Measurements from ENCODE around the gene OTULINL.

The OTULINL gene

GRCh38 chr5:14588145-14588544 lies 6.6 kb downstream of the OTULINL start:
- DNase-seq (ENCODE audit: low read depth) = no peak
- no peak overlapping the region for H3K4me3 ChIP-seq (ENCODE audit: control insufficient read depth, low read depth, low read length)
- TF ChIP-seq, protein P1, sequence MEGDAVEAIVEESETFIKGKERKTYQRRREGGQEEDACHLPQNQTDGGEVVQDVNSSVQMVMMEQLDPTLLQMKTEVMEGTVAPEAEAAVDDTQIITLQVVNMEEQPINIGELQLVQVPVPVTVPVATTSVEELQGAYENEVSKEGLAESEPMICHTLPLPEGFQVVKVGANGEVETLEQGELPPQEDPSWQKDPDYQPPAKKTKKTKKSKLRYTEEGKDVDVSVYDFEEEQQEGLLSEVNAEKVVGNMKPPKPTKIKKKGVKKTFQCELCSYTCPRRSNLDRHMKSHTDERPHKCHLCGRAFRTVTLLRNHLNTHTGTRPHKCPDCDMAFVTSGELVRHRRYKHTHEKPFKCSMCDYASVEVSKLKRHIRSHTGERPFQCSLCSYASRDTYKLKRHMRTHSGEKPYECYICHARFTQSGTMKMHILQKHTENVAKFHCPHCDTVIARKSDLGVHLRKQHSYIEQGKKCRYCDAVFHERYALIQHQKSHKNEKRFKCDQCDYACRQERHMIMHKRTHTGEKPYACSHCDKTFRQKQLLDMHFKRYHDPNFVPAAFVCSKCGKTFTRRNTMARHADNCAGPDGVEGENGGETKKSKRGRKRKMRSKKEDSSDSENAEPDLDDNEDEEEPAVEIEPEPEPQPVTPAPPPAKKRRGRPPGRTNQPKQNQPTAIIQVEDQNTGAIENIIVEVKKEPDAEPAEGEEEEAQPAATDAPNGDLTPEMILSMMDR (IDR thresholded peaks at IDR 0.05; ENCODE audit: control insufficient read depth, insufficient read depth, low read depth, low read length, missing control alignments) = no peak

- H3K4me3 ChIP-seq (ENCODE audit: control insufficient read depth, low read depth, low read length) = no peak overlapping the region
- no peak for DNase-seq (ENCODE audit: low read depth)
- TF ChIP-seq, protein P1 (IDR thresholded peaks at IDR 0.05; ENCODE audit: control insufficient read depth, insufficient read depth, low read depth, low read length, missing control alignments) = no peak
Measured at GRCh38 chr5:14588758-14589543, 7.4 kb downstream of the OTULINL start.

DNA sequence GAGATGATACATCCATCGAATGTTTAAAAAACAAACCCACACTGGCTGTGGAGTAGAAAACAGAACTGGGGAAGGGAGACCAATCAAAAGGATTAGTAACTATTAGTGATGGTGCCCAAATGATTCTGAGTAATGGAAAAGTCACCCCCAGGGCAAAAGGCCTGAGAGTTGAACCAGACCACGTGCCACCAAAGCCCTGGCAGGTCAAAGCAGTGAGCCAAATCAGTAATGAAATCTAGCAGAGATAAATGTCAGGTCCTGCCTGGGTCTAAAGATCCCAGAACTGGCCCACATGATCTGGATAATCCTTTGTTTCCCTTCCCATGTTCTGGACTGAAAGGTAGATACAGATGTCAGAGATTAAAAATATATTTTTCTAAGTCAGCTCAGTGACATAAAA lies 9.4 kb downstream of the OTULINL start:
- DNase-seq (ENCODE audit: low read depth) = no peak
- no peak overlapping the region for H3K4me3 ChIP-seq (ENCODE audit: control insufficient read depth, low read depth, low read length)
- TF ChIP-seq, protein P1 (IDR thresholded peaks at IDR 0.05; ENCODE audit: control insufficient read depth, insufficient read depth, low read depth, low read length, missing control alignments) = no peak

GRCh38 chr5:14591548-14591947 lies 10.0 kb downstream of the OTULINL start:
- no peak overlapping the region for H3K4me3 ChIP-seq (ENCODE audit: control insufficient read depth, low read depth, low read length)
- DNase-seq (ENCODE audit: low read depth) = no peak
- TF ChIP-seq, protein P1 (IDR thresholded peaks at IDR 0.05; ENCODE audit: control insufficient read depth, insufficient read depth, low read depth, low read length, missing control alignments) = no peak

GRCh38 chr5:14593326-14594021 lies 11.9 kb downstream of the OTULINL start:
- no peak overlapping the region for H3K4me3 ChIP-seq (ENCODE audit: control insufficient read depth, low read depth, low read length)
- DNase-seq (ENCODE audit: low read depth) = no peak
- TF ChIP-seq, protein P1 (IDR thresholded peaks at IDR 0.05; ENCODE audit: control insufficient read depth, insufficient read depth, low read depth, low read length, missing control alignments) = no peak

DNA sequence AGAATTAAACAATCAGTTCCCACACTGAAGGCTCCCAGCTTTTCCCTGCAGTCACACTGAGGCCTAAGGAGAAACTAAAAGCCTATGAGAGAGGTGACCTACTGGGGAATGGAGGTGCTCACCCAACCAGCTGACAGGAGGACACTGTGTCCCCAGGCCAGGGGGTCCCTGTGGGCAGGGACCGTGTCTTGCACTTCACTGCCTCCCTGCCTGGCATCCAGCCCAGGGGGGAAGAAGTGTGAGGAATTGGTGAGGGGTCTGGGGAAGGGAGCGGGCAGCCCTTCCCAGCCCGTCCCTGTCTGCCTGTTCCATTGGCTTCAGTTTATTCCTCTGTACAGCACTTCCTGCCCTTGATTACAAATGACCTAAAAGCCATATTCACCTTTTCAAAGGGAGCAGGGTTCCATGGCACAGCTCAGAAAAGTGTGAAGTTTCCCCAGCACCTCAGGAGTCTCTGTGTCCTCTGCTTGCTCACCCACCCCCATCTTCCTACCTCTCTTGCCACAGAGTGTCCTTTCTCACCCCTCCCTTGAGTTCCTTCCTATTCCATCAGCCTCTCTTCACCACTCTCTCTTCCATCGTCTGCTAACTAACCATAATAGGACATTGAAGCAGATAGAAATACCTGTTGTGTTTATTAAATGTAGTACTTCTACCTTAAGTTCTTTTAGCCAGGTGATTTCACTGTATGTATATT lies 12.9 kb downstream of the OTULINL start:
- TF ChIP-seq, protein P1 (IDR thresholded peaks at IDR 0.05; ENCODE audit: control insufficient read depth, insufficient read depth, low read depth, low read length, missing control alignments) = no peak
- no peak for DNase-seq (ENCODE audit: low read depth)
- H3K4me3 ChIP-seq (ENCODE audit: control insufficient read depth, low read depth, low read length) = no peak overlapping the region

Data from AG09309 (cell line).